GM12873 (cell line): ENCODE data around the gene DDO.

Experiments used
- TF ChIP-seq, protein P1 (sequence below): IDR thresholded peaks from 2 replicates; pipeline ENCODE4 v1.5.1; 2012; ENCODE audit warnings: low read depth, mild to moderate bottlenecking, moderate library complexity, low read length, control low read depth; ENCODE audit not compliant: insufficient read depth; ENCODE audit errors: missing control alignments

Gene DDO

GRCh38 chr6:110432285-110432900 is 17.0 kb upstream of the DDO start:
- TF ChIP-seq, protein P1, sequence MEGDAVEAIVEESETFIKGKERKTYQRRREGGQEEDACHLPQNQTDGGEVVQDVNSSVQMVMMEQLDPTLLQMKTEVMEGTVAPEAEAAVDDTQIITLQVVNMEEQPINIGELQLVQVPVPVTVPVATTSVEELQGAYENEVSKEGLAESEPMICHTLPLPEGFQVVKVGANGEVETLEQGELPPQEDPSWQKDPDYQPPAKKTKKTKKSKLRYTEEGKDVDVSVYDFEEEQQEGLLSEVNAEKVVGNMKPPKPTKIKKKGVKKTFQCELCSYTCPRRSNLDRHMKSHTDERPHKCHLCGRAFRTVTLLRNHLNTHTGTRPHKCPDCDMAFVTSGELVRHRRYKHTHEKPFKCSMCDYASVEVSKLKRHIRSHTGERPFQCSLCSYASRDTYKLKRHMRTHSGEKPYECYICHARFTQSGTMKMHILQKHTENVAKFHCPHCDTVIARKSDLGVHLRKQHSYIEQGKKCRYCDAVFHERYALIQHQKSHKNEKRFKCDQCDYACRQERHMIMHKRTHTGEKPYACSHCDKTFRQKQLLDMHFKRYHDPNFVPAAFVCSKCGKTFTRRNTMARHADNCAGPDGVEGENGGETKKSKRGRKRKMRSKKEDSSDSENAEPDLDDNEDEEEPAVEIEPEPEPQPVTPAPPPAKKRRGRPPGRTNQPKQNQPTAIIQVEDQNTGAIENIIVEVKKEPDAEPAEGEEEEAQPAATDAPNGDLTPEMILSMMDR, result no peak

GRCh38 chr6:110430741-110431140 is 15.4 kb upstream of the DDO start:
- TF ChIP-seq, protein P1, result no peak

GRCh38 chr6:110430236-110430635 is 14.9 kb upstream of the DDO start:
- TF ChIP-seq, protein P1, result no peak

- TF ChIP-seq, protein P1, result no peak
Measured at GRCh38 chr6:110428153-110428552, 12.8 kb upstream of the DDO start.

GRCh38 chr6:110425816-110426215 is 10.4 kb upstream of the DDO start:
- TF ChIP-seq, protein P1, result no peak

DNA sequence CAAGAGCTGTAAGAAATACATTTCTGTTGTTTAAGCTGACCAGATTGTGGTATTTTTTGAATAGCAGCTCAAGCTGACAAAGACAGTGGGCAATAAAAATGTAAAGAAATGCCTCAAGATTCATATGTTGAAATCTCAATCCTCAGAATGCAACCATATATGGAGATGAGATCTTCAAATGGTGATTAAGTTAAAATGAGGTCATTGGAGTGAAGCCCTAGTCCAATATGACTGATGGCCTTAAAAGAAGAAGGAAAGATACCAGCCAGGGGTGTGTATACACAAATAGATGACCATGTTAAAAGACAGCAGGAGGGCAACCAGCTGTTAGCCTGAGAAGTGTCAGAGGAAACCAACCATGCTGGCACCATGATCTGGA is 7.1 kb upstream of the DDO start:
- TF ChIP-seq, protein P1, result no peak

GRCh38 chr6:110421749-110422443 is 6.5 kb upstream of the DDO start:
- TF ChIP-seq, protein P1, result no peak
